HL-60 (cell line): ENCODE measurements around the gene RGL1.

ENCODE experiments used
- DNase-seq, 2 experiments: peaks; one replicate each; pipeline ENCODE4 v3.0.0-alpha.2; 2010 to 2020; ENCODE audit warnings: low read depth in 1 of 2, low spot score in 1 of 2
- H3K27ac ChIP-seq: fragments of 250-450 bp; sonication (Bioruptor Pico); replicated peaks from 2 replicates; pipeline ENCODE4 v1.5.1; 2020; ENCODE audit warnings: mild to moderate bottlenecking, moderate library complexity
- H3K27me3 ChIP-seq: fragments of 250-450 bp; sonication (Bioruptor Pico); 2 replicates; pipeline ENCODE4 v1.5.1; 2021; ENCODE audit warnings: mild to moderate bottlenecking, moderate library complexity; ENCODE audit not compliant: insufficient read depth, poor library complexity, severe bottlenecking
- H3K4me3 ChIP-seq: replicated peaks from 2 replicates; pipeline ENCODE4 v1.5.1; 2011; ENCODE audit warnings: mild to moderate bottlenecking, control low read depth, low read length; ENCODE audit not compliant: insufficient read depth
- CTCF ChIP-seq: IDR thresholded peaks from one replicate; pipeline ENCODE4 v1.5.1; 2011; ENCODE audit warnings: low read length, control low read depth, inconsistent platforms; ENCODE audit not compliant: insufficient read depth
- GABPA ChIP-seq: IDR thresholded peaks from 2 replicates; pipeline ENCODE4 v1.6.1; 2012; ENCODE audit warnings: low read depth
- POLR2AphosphoS5 ChIP-seq: IDR thresholded peaks from 2 replicates; pipeline ENCODE4 v1.6.1; 2012; ENCODE audit warnings: low read depth
- SPI1 ChIP-seq: IDR thresholded peaks from 2 replicates; pipeline ENCODE4 v1.6.1; 2012; ENCODE audit warnings: low read depth, mild to moderate bottlenecking, borderline replicate concordance
- TF ChIP-seq, protein P1 (sequence below): IDR thresholded peaks from 2 replicates; pipeline ENCODE4 v1.6.1; 2012; ENCODE audit warnings: low read depth; ENCODE audit not compliant: insufficient replicate concordance

RGL1 gene

GRCh38 chr1:183864611-183865010 is 59.7 kb downstream of the RGL1 start:
- TF ChIP-seq, protein P1, sequence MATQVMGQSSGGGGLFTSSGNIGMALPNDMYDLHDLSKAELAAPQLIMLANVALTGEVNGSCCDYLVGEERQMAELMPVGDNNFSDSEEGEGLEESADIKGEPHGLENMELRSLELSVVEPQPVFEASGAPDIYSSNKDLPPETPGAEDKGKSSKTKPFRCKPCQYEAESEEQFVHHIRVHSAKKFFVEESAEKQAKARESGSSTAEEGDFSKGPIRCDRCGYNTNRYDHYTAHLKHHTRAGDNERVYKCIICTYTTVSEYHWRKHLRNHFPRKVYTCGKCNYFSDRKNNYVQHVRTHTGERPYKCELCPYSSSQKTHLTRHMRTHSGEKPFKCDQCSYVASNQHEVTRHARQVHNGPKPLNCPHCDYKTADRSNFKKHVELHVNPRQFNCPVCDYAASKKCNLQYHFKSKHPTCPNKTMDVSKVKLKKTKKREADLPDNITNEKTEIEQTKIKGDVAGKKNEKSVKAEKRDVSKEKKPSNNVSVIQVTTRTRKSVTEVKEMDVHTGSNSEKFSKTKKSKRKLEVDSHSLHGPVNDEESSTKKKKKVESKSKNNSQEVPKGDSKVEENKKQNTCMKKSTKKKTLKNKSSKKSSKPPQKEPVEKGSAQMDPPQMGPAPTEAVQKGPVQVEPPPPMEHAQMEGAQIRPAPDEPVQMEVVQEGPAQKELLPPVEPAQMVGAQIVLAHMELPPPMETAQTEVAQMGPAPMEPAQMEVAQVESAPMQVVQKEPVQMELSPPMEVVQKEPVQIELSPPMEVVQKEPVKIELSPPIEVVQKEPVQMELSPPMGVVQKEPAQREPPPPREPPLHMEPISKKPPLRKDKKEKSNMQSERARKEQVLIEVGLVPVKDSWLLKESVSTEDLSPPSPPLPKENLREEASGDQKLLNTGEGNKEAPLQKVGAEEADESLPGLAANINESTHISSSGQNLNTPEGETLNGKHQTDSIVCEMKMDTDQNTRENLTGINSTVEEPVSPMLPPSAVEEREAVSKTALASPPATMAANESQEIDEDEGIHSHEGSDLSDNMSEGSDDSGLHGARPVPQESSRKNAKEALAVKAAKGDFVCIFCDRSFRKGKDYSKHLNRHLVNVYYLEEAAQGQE: no peak
- TF ChIP-seq GABPA (no peak), POLR2AphosphoS5 (no peak), SPI1 (no peak), CTCF (no peak)
- no peak overlapping the region for H3K27ac ChIP-seq
- H3K4me3 ChIP-seq: no peak overlapping the region
- DNase-seq: no peak
- H3K27me3 ChIP-seq: no peaks in the 10 kb centered on the region

- TF ChIP-seq, protein P1: no peak
- no peak for TF ChIP-seq POLR2AphosphoS5
- no peak for TF ChIP-seq SPI1
- TF ChIP-seq CTCF: no peak
- TF ChIP-seq GABPA: no peak
- Histone ChIP-seq H3K4me3 (no peak overlapping the region), H3K27ac (no peak overlapping the region), H3K27me3 (no peaks in the 10 kb centered on the region)
- no peak for DNase-seq
Observed at GRCh38 chr1:183869230-183869629, 64.3 kb downstream of the RGL1 start.

- no peak overlapping the region for H3K4me3 ChIP-seq
- no peak for TF ChIP-seq SPI1
- no peak for TF ChIP-seq POLR2AphosphoS5
- TF ChIP-seq CTCF: no peak
- TF ChIP-seq GABPA: no peak
- TF ChIP-seq, protein P1: no peak
- H3K27ac ChIP-seq: no peak overlapping the region
- H3K27me3 ChIP-seq: no peaks in the 10 kb centered on the region
- no peak for DNase-seq
Observed at GRCh38 chr1:183869664-183870063, 64.7 kb downstream of the RGL1 start.
